Neural cell (in vitro differentiated cells): ENCODE results near the gene BNC2. TPM values are rescaled to one million over a fixed set of nuclear protein-coding genes. Genes with fewer than 3 reads are reported as not detected.

Experiments
- H2AFZ ChIP-seq: fragments of 200-600, 300-800 bp; sonication (generic), shearing (Covaris generic); 2 replicates; pipeline ENCODE4 v1.6.0; 2014; ENCODE audit warnings: low read depth, mild to moderate bottlenecking, antibody characterized with exemption, low read length, moderate library complexity
- H3F3A ChIP-seq: fragments of 200-600 bp; shearing (Covaris generic); 2 replicates; pipeline ENCODE4 v1.6.1; 2016; ENCODE audit warnings: mild to moderate bottlenecking, moderate library complexity, mixed read lengths, antibody characterized with exemption, low read length; ENCODE audit not compliant: insufficient read depth, poor library complexity, severe bottlenecking
- H3K27ac ChIP-seq: fragments of 200-600, 300-800 bp; sonication (generic), shearing (Covaris generic); 2 replicates; pipeline ENCODE4 v1.5.1; 2014; ENCODE audit warnings: mild to moderate bottlenecking, low read length, moderate library complexity
- H3K27me3 ChIP-seq: fragments of 300-800, 200-600 bp; sonication (generic), shearing (Covaris generic); 2 replicates; pipeline ENCODE4 v1.6.0; 2014; ENCODE audit warnings: mild to moderate bottlenecking, low read depth, low read length, moderate library complexity; ENCODE audit not compliant: insufficient read depth
- H3K36me3 ChIP-seq: fragments of 300-800, 200-600 bp; sonication (generic), shearing (Covaris generic); 2 replicates; pipeline ENCODE4 v1.5.1; 2014; ENCODE audit warnings: mild to moderate bottlenecking, antibody characterized with exemption, low read length, moderate library complexity; ENCODE audit not compliant: insufficient read depth
- H3K4me2 ChIP-seq: fragments of 300-800, 200-600 bp; sonication (generic), shearing (Covaris generic); 2 replicates; pipeline ENCODE4 v1.6.0; 2014; ENCODE audit warnings: mild to moderate bottlenecking, low read length
- H3K4me3 ChIP-seq: fragments of 300-800, 200-600 bp; sonication (generic), shearing (Covaris generic); 2 replicates; pipeline ENCODE4 v1.5.1; 2014; ENCODE audit warnings: mild to moderate bottlenecking, low read length, moderate library complexity
- H3K79me2 ChIP-seq: fragments of 200-600 bp; shearing (Covaris generic); replicated peaks from 2 replicates; pipeline ENCODE4 v1.6.0; 2014; ENCODE audit warnings: mild to moderate bottlenecking, low read length, moderate library complexity; ENCODE audit not compliant: insufficient read depth
- H3K9ac ChIP-seq: fragments of 300-800, 200-600 bp; sonication (generic), shearing (Covaris generic); 2 replicates; pipeline ENCODE4 v1.6.1; 2016; ENCODE audit warnings: mild to moderate bottlenecking, low read length, mixed read lengths
- H3K9me2 ChIP-seq: fragments of 200-600 bp; shearing (Covaris generic); 2 replicates; pipeline ENCODE4 v1.6.1; 2016; ENCODE audit warnings: mild to moderate bottlenecking, low read length, mixed read lengths; ENCODE audit not compliant: insufficient read depth
- H3K9me3 ChIP-seq: fragments of 200-600, 300-800 bp; sonication (generic), shearing (Covaris generic); 2 replicates; pipeline ENCODE4 v1.6.1; 2016; ENCODE audit warnings: mild to moderate bottlenecking, mixed run types, low read length, moderate library complexity, mixed read lengths
- H4K20me1 ChIP-seq: fragments of 200-600 bp; shearing (Covaris generic); 2 replicates; pipeline ENCODE4 v1.6.1; 2016; ENCODE audit warnings: mild to moderate bottlenecking, mixed run types; ENCODE audit not compliant: insufficient read depth
- EP300 ChIP-seq: fragments of 450-650 bp; conservative IDR thresholded peaks from 2 replicates; pipeline ENCODE4 v1.6.1; 2014; ENCODE audit warnings: antibody characterized with exemption, mild to moderate bottlenecking, moderate library complexity; ENCODE audit not compliant: poor library complexity, severe bottlenecking
- EZH2 ChIP-seq: fragments of 200-600, 300-800 bp; shearing (Covaris generic), sonication (generic); IDR thresholded peaks from 2 replicates; pipeline ENCODE4 v1.6.1; 2014; ENCODE audit warnings: antibody characterized with exemption, low read length, borderline replicate concordance, mild to moderate bottlenecking; ENCODE audit not compliant: insufficient read depth, poor library complexity, severe bottlenecking
- MXI1 ChIP-seq: fragments of 450-650 bp; conservative IDR thresholded peaks from 2 replicates; pipeline ENCODE4 v1.6.1; 2014; ENCODE audit warnings: antibody characterized with exemption, mild to moderate bottlenecking; ENCODE audit not compliant: poor library complexity, severe bottlenecking
- POLR2AphosphoS5 ChIP-seq: IDR thresholded peaks from 2 replicates; pipeline ENCODE4 v1.6.1; 2012
- RAD21 ChIP-seq: fragments of 450-650 bp; conservative IDR thresholded peaks from 2 replicates; pipeline ENCODE4 v1.6.1; 2014; ENCODE audit warnings: antibody characterized with exemption, mild to moderate bottlenecking, moderate library complexity
- SMC3 ChIP-seq: fragments of 450-650 bp; conservative IDR thresholded peaks from 2 replicates; pipeline ENCODE4 v1.6.1; 2014; ENCODE audit warnings: antibody characterized with exemption, mild to moderate bottlenecking, moderate library complexity; ENCODE audit not compliant: poor library complexity
- TAF1 ChIP-seq: IDR thresholded peaks from 2 replicates; pipeline ENCODE4 v1.6.1; 2012; ENCODE audit warnings: low read depth
- polyA plus RNA-seq: library from polyadenylated mRNA; depleted of rRNA; stranded (reverse); fragments of >200 nt; gene quantifications from 2 replicates; pipeline ENCODE4 v1.2.3, GENCODE V29; 2014
- TF ChIP-seq, protein P1 (sequence below): fragments of 450-650 bp; IDR thresholded peaks from 2 replicates; pipeline ENCODE4 v1.5.1; 2014; ENCODE audit warnings: antibody characterized with exemption, mild to moderate bottlenecking, moderate library complexity; ENCODE audit not compliant: poor library complexity, severe bottlenecking
- TF ChIP-seq, protein P2 (sequence below): IDR thresholded peaks from 2 replicates; pipeline ENCODE4 v1.6.1; 2012; ENCODE audit warnings: borderline replicate concordance

BNC2 gene
- polyA plus RNA-seq, 1 donor from 2014 or later, result 1.3 TPM

DNA sequence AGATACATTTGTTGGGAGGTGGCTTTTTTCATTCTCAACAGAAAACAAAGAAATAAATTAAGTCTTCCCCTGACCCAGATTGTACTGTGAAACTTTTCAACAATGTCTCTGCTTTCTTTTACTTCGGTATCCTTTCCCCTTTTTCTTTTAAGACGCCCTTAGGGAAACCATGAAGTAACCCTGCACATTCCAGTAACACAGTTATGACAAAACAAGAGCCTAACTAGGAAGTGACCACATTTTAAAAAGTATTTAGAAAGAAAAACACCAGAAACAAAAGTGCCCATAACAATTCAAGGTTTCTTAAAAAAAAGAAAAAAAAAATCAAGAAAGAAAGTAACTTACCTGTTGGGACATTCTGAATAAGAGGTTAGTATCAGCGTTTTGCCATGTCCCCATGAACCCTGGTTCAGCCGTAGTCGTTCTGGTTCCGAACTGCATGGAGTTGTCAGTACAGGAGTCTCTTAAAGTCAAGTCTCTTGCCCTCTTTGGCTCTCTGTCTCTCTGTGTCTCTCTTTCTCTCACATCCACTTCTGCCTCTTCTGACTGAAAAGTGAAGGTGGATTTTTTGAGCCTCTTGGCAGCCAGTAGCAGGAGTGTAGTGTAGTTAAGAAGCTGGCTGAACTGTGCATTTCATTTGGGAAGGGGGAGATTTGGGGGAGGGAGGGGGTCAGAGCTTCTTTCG is 142.9 kb downstream of the BNC2 start:
- Histone ChIP-seq H3K9me2 (no peaks in the 10 kb centered on the region), H3K9me3 (no peaks in the 10 kb centered on the region), H3F3A (peaks cover 2% of the 10 kb centered on the region), H3K36me3 (no peaks in the 10 kb centered on the region), H2AFZ (no peak overlapping the region), H3K4me2 (peak overlapping the region; percentile 56), H3K9ac (peak overlapping the region; percentile 57), H3K4me3 (peak overlapping the region; percentile 72), H3K27me3 (peaks cover 15% of the 10 kb centered on the region), H3K27ac (no peak overlapping the region), H3K79me2 (no peaks in the 10 kb centered on the region), H4K20me1 (no peaks in the 10 kb centered on the region)
- TF ChIP-seq, protein P1, sequence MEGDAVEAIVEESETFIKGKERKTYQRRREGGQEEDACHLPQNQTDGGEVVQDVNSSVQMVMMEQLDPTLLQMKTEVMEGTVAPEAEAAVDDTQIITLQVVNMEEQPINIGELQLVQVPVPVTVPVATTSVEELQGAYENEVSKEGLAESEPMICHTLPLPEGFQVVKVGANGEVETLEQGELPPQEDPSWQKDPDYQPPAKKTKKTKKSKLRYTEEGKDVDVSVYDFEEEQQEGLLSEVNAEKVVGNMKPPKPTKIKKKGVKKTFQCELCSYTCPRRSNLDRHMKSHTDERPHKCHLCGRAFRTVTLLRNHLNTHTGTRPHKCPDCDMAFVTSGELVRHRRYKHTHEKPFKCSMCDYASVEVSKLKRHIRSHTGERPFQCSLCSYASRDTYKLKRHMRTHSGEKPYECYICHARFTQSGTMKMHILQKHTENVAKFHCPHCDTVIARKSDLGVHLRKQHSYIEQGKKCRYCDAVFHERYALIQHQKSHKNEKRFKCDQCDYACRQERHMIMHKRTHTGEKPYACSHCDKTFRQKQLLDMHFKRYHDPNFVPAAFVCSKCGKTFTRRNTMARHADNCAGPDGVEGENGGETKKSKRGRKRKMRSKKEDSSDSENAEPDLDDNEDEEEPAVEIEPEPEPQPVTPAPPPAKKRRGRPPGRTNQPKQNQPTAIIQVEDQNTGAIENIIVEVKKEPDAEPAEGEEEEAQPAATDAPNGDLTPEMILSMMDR, result no peak
- peak; percentile 30 for TF ChIP-seq POLR2AphosphoS5

DNA sequence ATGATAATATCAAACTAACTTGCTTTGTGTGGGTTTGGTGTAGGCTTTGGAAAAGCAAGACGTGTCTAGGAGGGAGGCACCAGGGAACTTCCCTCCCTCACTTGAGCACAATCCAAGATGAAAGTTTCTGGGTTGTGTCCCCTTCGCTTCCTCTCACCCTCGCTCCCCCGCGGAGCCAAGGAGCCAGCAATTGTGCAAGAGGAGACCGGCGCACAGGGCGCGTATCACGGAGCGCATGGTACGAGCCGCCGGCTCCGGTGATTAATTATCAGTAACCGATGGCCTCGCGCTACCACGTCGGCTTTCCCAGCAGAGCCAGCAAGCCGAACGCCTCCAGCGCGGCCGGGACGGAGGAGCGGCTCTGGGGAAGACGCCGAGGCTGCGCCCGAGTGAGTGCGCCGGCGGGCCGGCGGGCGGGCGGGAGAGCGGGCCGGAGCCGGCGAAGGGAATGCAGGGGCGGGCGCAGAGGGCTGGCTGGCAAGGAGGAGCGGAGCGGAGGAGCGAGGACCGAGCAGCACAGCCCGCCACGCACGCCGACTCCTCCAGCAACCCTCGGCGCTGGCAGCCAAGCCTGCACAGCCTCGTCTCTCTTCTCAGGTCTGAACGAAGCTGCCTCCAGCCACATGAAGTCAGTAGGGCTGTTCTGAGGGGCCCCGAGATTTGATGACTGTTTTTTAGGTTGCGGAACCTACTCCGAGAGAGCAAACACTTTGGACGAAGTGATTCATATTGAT is 143.6 kb downstream of the BNC2 start:
- peak; percentile 25 for TF ChIP-seq EP300
- no peak for TF ChIP-seq TAF1
- peak; percentile 62 for TF ChIP-seq SMC3
- TF ChIP-seq, protein P2, sequence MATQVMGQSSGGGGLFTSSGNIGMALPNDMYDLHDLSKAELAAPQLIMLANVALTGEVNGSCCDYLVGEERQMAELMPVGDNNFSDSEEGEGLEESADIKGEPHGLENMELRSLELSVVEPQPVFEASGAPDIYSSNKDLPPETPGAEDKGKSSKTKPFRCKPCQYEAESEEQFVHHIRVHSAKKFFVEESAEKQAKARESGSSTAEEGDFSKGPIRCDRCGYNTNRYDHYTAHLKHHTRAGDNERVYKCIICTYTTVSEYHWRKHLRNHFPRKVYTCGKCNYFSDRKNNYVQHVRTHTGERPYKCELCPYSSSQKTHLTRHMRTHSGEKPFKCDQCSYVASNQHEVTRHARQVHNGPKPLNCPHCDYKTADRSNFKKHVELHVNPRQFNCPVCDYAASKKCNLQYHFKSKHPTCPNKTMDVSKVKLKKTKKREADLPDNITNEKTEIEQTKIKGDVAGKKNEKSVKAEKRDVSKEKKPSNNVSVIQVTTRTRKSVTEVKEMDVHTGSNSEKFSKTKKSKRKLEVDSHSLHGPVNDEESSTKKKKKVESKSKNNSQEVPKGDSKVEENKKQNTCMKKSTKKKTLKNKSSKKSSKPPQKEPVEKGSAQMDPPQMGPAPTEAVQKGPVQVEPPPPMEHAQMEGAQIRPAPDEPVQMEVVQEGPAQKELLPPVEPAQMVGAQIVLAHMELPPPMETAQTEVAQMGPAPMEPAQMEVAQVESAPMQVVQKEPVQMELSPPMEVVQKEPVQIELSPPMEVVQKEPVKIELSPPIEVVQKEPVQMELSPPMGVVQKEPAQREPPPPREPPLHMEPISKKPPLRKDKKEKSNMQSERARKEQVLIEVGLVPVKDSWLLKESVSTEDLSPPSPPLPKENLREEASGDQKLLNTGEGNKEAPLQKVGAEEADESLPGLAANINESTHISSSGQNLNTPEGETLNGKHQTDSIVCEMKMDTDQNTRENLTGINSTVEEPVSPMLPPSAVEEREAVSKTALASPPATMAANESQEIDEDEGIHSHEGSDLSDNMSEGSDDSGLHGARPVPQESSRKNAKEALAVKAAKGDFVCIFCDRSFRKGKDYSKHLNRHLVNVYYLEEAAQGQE, result no peak
- TF ChIP-seq RAD21, result peak; percentile 53
- no peak for TF ChIP-seq MXI1
- TF ChIP-seq POLR2AphosphoS5, result peak; percentile 42
- no peak for TF ChIP-seq EZH2
- TF ChIP-seq, protein P1, result peak; percentile 15

More for the DNA sequence above, 143.6 kb downstream of the BNC2 start:
- Histone ChIP-seq H3K9me2 (no peaks in the 10 kb centered on the region), H3K79me2 (no peaks in the 10 kb centered on the region), H3K36me3 (no peaks in the 10 kb centered on the region), H3K9ac (peak overlapping the region; percentile 57), H3K4me3 (peak overlapping the region; percentile 72), H2AFZ (no peak overlapping the region), H3K27me3 (peaks cover 15% of the 10 kb centered on the region), H3K9me3 (no peaks in the 10 kb centered on the region), H3K27ac (no peak overlapping the region), H3F3A (peaks cover 2% of the 10 kb centered on the region), H4K20me1 (no peaks in the 10 kb centered on the region), H3K4me2 (peak overlapping the region; percentile 56)
